HG02981 (cell line): ENCODE measurements around the gene CHRNG.
"Not testable (repeated sequence)": the region's sequence is repeated elsewhere in the genome, so short reads cannot be mapped to it uniquely, and the experiment has no call there.

ENCODE experiments used
- ATAC-seq: cut with Tn5 transposase; IDR thresholded peaks from one replicate; pipeline ENCODE4 v1.9.1; 2021; ENCODE audit warnings: mild to moderate bottlenecking, moderate library complexity; ENCODE audit not compliant: unreplicated experiment

CHRNG gene

DNA sequence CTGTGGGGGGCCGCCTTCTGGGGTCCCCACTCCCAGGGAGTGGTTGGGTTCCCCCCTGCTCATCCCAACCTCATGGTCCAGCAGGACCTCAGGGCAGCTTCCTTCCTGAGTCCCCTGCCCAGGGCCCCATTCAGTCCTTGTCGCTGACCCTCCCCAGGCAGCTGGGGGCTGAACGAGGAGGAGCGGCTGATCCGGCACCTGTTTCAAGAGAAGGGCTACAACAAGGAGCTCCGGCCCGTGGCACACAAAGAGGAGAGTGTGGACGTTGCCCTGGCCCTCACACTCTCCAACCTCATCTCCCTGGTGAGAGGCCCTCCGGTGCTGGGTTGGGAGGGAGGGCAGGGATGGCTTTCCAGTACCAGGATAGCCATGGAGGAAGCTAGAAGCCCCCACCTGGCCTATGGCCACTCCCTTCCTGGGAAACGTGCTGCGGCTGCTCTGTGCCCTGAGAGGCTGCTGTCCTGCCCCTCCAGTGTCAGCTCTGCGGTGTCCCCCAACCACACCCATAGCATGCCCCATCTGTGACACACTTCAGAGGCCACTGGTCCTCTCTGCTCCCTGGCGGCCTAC lies 13.0 kb upstream of the CHRNG start:
- ATAC-seq: no peak

DNA sequence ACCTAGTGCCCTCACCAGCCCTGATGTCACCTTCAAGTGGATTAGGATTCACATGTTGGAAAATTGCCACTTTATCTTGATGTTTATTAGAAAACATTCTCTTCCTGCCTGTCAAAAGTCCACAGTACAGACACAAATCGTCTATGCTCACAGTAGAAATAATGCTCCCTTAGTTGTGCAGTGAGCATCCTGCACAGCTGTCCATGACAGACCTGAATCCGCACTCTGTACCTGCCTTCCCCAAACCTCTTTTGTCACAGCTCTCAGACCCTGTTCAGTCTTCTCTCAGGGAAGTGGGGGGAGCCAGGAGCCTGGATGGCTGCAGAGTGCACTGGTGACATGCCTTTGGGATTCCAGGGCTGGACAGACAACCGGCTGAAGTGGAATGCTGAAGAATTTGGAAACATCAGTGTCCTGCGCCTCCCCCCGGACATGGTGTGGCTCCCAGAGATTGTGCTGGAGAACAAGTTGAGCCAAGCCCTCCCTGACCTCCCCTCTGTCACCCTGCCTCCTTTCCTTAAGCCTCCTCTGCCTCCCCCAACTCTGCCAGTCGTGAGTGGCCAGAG lies 11.5 kb upstream of the CHRNG start:
- ATAC-seq: no peak

DNA sequence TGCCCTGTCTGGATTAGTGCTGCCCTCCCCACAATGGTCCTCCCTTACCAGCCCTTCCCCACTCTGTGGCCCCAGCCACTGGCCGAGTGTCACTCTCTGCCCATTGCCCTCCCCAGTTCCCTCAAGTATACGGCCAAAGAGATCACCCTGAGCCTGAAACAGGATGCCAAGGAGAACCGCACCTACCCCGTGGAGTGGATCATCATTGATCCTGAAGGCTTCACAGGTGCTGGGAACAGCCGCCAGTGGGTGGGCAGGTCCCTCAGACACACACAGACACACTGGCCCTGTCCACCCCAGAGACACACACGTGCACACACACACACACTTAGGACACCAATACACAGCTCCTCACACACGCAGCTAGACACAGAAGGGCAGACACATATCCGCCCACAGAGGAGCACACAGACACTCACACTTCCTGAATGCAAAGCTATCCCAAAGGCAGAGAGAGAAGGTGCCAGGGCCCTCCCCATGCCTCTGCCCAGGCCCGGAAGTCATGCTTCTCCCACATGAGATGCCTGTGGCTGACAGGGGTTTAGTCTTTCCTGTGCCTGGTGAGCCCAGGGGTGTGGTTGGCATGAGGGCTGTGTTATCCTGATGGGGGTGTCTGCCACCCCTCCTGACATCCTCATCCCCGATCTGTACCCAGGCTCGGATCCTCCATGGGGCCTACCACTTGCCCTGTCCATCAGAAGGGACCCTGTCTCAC lies 10.6 kb upstream of the CHRNG start:
- no peak for ATAC-seq

DNA sequence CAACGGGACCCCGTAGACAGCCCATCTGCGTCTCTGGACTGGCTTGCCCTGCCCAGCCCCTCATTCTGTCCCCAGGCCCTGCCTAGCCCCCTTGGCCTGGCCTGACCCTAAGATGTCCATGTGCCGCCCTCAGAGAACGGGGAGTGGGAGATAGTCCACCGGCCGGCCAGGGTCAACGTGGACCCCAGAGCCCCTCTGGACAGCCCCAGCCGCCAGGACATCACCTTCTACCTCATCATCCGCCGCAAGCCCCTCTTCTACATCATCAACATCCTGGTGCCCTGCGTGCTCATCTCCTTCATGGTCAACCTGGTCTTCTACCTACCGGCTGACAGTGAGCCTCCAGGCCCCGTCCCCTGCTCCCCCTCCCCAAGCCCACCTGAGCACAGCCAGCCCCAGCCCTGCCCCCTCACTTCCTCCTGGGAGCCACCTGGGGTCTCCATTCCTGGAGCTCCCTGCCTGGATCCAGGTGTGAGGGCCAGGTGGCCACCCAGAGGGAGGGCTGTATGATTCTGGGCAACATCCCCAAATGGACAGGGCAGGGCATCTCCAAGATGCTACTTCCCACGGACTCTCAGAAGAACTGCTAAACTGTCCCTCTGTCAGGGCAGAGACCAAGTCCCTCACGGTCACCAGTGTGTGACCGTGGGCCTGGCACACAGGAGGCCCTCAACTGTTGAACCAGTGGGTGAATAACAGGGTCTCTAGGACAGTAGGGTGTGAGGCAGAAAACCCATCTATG lies 9.5 kb upstream of the CHRNG start:
- no peak for ATAC-seq

DNA sequence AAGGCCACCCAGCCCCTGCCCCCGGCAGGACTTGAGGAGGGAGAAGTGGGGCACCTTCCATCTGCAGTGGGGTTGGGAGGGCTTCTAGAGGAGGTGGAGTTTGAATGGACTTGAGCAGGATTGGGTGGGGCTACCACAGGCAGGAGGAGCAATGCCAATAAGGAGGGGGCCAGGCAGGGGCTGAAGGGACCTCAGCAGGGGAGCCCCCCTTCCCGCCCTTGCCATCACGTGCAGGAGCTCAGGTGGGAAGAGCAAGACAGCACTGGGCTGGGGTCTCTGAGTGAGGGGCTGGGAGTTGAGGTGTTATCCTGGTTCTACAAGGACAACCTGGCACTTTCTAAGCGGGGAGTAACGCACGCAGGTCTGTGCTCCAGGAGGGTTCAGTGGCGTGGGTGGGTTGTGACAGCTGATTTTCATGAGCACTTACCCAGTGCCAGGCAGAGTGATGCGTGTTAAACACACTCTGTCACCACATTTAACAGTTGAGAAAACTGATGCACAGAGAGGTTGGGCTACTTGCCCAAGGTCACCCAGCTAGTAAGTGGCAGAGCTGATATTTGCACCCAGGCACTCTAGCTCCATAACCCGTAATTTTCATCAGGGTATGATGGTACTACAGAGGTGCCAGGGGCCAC lies 8.7 kb upstream of the CHRNG start:
- no peak for ATAC-seq

DNA sequence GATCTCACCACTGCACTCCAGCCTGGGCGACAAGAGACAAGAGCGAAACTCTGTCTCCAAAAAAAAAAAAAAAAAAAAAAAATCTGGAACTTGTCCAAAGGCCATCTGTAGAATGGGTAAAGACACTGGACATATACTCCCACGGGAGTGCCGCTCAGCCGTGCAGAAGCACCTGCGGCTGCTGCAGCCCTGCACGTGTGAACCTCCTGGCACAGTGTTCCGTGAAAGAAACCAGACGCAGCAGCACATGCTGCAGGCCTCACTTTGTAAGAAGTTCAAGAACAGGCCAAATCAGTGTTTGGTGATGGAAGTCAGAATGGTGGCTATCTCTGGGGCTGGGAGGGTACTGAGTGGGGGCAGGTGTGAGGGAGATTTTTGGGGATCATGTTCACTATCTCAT lies 7.1 kb upstream of the CHRNG start:
- no peak for ATAC-seq

DNA sequence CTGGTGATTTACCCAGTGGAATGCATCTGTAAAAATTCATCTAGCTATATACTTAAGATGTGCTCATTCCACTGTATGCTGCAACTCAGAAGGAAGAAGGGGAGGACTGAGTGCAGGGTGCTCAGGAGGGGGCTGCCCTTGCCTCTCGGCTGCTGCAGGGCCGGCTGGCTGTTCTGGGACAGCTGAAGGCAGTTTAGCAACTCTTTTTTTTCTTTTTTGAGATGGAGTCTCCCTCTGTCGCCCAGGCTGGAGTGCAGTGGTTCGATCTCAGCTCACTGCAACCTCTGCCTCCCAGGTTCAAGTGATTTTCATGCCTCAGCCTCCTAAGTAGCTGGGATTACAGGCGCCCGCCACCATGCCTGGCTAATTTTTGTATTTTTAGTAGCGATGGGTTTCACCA lies 6.7 kb upstream of the CHRNG start:
- not testable (repeated sequence) for ATAC-seq

DNA sequence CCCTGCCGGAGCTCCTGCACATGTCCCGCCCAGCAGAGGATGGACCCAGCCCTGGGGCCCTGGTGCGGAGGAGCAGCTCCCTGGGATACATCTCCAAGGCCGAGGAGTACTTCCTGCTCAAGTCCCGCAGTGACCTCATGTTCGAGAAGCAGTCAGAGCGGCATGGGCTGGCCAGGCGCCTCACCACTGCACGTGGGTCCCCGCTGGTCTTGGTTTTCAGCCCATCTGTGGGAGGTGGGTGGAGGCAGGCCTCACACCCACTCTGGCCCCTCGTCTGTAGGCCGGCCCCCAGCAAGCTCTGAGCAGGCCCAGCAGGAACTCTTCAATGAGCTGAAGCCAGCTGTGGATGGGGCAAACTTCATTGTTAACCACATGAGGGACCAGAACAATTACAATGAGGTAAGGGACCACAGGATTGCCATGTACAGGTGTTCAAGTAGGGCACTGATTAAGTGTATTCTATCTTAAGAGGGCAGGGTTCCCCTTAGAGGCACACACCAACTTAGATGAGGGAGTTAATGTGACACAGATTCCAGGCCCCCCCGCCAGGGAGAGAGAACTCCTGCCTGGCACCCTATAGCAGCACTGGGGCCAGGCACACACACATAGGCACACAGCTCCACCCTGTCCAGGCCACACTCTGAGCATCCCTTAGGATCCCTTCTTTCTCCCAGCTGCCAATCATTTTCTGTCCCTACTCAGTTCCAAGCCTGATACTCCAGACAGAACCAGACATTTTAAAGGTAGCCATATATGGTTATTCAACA lies 5.4 kb upstream of the CHRNG start:
- no peak for ATAC-seq

DNA sequence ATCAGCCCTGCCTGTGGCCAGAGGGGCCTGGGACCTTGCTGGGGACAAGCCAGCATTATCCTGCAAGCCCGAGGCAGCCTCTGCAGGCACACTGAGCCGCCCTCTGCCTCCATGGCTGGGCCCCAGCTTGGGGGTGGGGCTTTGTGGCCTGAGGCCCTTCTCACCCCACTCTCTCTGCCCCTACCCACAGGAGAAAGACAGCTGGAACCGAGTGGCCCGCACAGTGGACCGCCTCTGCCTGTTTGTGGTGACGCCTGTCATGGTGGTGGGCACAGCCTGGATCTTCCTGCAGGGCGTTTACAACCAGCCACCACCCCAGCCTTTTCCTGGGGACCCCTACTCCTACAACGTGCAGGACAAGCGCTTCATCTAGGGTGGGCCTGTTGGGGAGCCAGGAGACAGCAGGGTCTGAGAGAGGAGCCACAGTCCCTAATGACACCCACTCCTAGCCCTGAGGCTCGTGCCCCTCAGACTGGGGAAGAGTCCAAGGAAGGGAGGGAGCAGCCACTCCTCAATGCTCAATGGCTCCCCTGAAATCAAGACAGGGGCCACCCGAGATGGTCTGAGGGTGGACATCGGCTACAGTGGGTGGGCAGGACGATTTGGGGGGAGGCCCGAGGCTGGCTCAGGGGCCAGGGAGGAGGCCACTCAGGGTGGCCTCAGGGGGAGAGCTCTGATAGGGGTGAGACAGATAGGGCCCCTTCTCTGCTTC lies 4.4 kb upstream of the CHRNG start:
- no peak for ATAC-seq

DNA sequence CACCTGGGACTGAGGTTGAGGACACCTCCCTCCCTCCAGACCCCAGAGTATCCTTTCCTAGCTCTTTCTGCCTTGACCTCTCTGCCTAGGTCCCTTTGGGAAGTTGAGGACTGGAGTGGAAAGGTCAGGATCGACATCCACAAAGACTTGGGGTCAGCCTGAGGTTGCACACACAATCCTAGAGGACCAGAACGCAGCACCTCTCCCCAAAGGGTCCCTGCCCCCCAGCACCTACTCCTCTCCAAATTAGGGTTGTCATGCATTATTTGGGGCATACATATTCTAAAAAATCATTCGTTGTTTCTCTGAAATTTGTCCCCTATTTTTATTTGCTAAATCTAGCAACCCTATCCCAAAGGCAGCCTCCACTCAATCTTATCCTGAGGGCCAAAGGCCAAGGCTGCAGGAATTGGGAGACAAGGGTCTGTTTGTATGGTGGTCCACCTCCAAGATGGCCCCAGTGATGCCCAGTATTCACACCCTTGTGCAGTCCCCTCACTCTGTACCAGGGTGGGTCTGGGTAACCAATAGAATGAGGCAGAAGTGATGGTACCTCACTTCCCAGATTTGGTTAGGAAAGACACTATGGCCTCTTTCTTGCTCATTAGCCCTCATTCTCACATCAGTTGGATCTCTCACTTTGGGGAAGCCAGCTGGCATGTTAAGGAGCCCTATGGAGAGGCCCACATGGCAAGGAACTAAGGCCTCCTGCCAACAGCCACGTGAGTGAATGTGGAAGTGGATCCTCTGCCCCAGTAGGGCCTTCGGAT lies 3.5 kb upstream of the CHRNG start:
- ATAC-seq: no peak

DNA sequence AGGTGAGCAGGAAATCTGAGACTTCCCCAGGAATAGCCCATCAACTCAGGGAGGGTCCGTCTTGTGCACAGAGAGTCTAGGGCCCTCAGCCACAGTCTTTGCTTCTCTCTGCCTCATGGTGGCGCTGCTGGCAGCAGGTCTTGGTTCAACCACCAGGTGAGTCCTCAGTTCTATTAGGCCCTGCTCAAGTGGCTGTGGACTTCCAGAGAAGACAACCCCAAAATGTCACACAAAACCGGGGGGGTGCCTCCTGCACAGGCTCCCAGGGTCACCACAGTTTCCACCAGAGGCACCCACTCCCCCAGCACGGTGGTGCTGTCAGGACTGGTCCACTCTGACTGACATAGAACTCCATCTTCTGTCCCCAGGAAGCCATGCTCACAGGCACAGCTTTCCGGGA lies 2.4 kb upstream of the CHRNG start:
- ATAC-seq: no peak

DNA sequence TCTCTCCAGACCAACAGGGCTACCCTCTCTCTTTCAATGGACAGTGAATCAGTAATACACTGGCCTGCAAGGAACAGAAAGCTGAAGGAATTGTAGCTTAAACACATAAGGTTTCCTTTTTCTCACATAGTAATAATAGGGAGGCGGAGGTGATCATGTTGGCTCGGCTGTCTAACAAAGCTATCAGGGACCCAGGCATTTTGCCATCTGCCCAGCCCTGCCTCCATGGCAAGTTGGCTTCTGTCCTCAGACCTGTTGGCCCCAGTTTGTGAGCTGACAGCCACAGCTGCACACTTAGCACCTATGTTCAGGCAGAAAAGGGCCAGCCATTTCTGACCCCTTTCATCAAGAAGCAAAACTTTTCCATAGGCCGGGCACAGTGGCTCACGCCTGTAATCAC lies 2.0 kb upstream of the CHRNG start:
- no peak for ATAC-seq

DNA sequence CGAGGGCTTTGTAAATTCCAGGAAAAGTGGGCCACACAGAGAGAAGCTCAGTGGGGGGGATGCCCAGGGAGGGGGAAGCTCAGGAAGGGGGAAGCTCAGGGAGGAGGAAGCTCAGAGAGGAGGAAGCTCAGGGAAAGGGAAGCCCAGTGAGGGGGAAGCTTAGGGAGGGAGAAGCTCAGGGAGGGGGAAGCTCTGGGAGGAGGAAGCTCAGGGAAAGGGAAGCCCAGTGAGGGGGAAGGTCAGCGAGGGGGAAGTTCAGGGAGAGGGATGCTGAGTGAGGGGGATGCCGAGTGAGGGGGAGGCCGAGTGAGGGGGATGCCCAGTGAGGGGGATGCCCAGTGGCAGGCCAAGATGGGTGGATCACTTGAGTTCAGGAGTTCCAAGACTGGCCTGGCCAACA lies 821 bp upstream of the CHRNG start:
- no peak for ATAC-seq

DNA sequence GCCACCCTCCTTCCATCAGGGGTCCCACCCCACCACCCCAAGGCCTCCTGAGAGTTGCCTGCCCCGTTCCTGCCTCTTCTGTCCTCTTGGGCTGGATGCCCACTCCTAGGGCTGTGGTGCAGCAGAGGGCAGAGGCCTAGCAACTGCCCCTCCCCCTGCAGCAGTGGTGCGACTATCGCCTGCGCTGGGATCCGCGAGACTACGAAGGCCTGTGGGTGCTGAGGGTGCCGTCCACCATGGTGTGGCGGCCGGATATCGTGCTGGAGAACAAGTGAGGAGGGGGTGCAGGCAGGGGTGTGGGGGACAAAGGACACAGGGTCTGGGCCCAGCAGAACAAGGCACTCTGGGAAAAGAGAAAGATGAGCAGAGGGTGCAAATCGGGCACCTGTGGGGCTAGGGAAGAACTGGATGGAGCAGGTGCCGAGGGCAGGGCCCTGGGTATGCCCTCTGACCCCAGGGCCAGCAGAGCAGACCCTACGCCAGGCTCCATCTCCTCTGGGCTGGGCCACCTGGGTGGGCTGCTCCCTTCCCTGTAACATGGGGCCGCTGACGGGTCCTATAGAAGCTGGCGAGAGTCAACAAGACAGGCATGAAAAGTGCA lies 1.0 kb downstream of the CHRNG start:
- ATAC-seq: no peak

DNA sequence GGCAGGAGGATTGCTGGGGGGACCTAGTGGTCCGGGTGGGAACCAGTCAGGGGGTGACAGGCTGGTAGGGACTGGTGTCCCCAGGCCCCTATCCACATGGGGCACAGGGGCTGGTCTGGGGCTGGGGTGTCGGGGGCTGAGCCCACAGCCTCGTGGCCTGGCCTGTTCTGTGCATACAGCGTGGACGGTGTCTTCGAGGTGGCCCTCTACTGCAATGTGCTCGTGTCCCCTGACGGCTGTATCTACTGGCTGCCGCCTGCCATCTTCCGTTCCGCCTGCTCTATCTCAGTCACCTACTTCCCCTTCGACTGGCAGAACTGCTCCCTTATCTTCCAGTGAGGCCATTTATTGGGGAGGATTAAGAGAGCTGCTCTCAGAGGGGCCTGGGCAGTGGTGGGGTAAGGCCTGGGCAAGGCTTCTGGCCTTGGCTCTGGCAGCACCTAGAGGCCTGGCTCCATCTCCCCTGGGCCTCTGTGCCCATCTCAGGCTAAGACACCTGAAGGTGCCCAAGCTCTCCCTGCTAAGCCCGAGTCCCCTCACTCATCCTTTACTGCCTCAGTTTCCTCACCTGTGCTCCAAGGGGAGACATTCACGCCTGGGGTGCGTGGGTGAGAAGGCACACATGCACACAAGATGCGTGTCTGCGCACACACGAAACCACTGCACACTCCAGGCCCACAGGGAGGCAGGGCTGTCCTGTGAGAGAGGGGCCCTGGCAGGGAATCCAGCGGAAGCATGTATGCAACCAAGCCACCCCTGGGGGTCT lies 1.9 kb downstream of the CHRNG start:
- no peak for ATAC-seq

DNA sequence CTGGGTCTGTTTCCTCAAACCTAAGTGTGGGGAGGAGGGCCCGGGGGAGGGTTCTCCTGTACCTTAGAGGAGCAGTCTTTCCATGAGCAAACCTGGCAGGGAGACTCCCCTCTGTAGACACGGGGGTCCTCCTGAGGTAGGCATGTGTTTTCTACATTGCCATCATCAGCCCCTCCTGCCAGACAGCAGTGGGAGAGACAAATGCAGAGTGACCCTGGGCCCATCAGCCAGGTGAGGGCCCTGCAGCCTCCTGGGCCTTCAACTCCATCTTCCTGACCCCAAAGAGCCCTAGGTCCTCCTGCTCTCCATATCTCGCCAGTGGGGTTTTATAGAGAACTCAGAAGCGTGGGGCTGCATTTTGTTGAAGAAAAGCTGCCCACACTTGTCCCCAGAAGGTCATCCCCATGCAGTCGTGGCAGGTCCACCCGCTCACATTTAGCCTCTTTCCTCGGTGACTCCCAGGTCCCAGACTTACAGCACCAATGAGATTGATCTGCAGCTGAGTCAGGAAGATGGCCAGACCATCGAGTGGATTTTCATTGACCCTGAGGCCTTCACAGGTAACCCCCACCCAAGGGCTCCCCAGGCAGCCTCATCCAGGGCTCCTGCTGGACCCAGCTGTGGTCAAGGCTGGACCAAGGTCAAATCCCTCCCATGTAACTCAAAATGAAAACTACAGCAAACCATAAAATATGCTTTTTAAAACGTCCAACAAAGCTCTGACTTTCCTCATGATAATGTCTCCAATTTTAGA lies 2.6 kb downstream of the CHRNG start:
- no peak for ATAC-seq

DNA sequence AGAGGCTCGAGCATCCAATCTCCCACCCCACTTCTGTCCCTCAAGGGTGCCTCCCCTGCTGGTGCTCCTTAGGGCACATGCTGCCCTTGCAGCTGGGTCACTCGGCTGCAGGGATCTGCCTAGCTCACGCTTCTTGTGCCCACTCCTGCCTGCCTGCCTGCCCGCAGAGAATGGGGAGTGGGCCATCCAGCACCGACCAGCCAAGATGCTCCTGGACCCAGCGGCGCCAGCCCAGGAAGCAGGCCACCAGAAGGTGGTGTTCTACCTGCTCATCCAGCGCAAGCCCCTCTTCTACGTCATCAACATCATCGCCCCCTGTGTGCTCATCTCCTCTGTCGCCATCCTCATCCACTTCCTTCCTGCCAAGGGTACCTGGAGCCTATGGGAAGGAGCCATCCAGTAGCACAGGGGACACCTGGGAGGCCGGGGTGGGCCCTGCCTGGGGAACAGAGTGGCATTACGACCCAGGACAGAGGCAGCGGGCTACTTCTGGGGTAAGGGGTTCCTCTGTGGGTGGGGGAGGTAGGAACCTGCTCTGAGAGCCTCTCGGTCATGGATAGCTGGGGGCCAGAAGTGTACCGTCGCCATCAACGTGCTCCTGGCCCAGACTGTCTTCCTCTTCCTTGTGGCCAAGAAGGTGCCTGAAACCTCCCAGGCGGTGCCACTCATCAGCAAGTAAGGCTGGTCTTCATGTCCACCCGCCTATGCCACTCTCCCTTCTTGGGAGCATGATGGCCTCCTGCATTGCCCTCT lies 3.4 kb downstream of the CHRNG start:
- no peak for ATAC-seq
